Liver (tissue), 9 donors: ENCODE data around the gene DENND1C. TPM values are rescaled to one million over a fixed set of nuclear protein-coding genes. Genes with fewer than 3 reads are reported as not detected.

ENCODE experiments used
- DNase-seq: peaks from one replicate; pipeline ENCODE4 v3.0.0-alpha.2; 2017; ENCODE audit warnings: low spot score
- H3K27ac ChIP-seq, 2 donors: one replicate each; pipeline ENCODE4 v1.7.0; 2013; ENCODE audit warnings: inconsistent platforms in 2 of 2, low read length in 2 of 2, control low read depth in 1 of 2, low read depth in 1 of 2, mild to moderate bottlenecking in 1 of 2
- H3K27me3 ChIP-seq, 4 donors: one replicate each; pipeline versions ENCODE4 v1.6.1 to v1.7.0; 2013; ENCODE audit warnings: low read length in 3 of 4, inconsistent platforms in 1 of 4, mild to moderate bottlenecking in 1 of 4, moderate library complexity in 1 of 4; ENCODE audit not compliant: control insufficient read depth in 4 of 4, insufficient read depth in 4 of 4
- H3K36me3 ChIP-seq, 4 donors: one replicate each; pipeline versions ENCODE4 v1.6.1 to v1.7.0; 2013; ENCODE audit warnings: low read length in 3 of 4, mild to moderate bottlenecking in 3 of 4, low read depth in 1 of 4, moderate library complexity in 1 of 4; ENCODE audit not compliant: control insufficient read depth in 4 of 4, insufficient read depth in 3 of 4
- H3K4me1 ChIP-seq, 4 donors: one replicate each; pipeline versions ENCODE4 v1.6.1 to v1.7.0; 2013; ENCODE audit warnings: low read length in 3 of 4, mild to moderate bottlenecking in 3 of 4, moderate library complexity in 1 of 4; ENCODE audit not compliant: control insufficient read depth in 4 of 4, insufficient read depth in 4 of 4
- H3K4me3 ChIP-seq, 3 donors: one replicate each; pipeline versions ENCODE4 v1.6.1 to v1.7.0; 2013; ENCODE audit warnings: low read length in 3 of 3, control low read depth in 1 of 3, low read depth in 1 of 3, mild to moderate bottlenecking in 1 of 3
- H3K9ac ChIP-seq, 2 donors: one replicate each; pipeline ENCODE4 v1.7.0; 2013; ENCODE audit warnings: low read length in 2 of 2, mild to moderate bottlenecking in 2 of 2, moderate library complexity in 2 of 2, control low read depth in 1 of 2, low read depth in 1 of 2
- H3K9me3 ChIP-seq, 4 donors: one replicate each; pipeline versions ENCODE4 v1.6.1 to v1.7.0; 2013; ENCODE audit warnings: low read length in 3 of 4; ENCODE audit not compliant: control insufficient read depth in 4 of 4
- EGR1 ChIP-seq, 2 donors: IDR thresholded peaks; 2 replicates each; pipeline ENCODE4 v1.6.1; 2016 to 2018; ENCODE audit warnings: antibody characterized with exemption in 2 of 2, low read depth in 2 of 2
- FOXA1 ChIP-seq: IDR thresholded peaks from 2 replicates; pipeline ENCODE4 v1.6.1; 2016; ENCODE audit warnings: antibody characterized with exemption
- FOXA2 ChIP-seq: IDR thresholded peaks from 2 replicates; pipeline ENCODE4 v1.6.1; 2016; ENCODE audit warnings: antibody characterized with exemption
- GABPA ChIP-seq, 2 donors: IDR thresholded peaks in 1 of 2; conservative IDR thresholded peaks in 1 of 2; 2 replicates each; pipeline ENCODE4 v1.6.1; 2016; ENCODE audit warnings: antibody characterized with exemption in 2 of 2, mild to moderate bottlenecking in 1 of 2, moderate library complexity in 1 of 2
- HNF4A ChIP-seq, 2 donors: conservative IDR thresholded peaks; 2 replicates each; pipeline ENCODE4 v1.6.1; 2016; ENCODE audit warnings: antibody characterized with exemption in 2 of 2, mild to moderate bottlenecking in 2 of 2
- HNF4G ChIP-seq: IDR thresholded peaks from 2 replicates; pipeline ENCODE4 v1.6.1; 2016; ENCODE audit warnings: antibody characterized with exemption
- JUND ChIP-seq, 2 donors: IDR thresholded peaks; 2 replicates each; pipeline ENCODE4 v1.6.1; 2016; ENCODE audit warnings: antibody characterized with exemption in 2 of 2
- NR2F2 ChIP-seq: IDR thresholded peaks from 2 replicates; pipeline ENCODE4 v1.6.1; 2016; ENCODE audit warnings: antibody characterized with exemption
- RAD21 ChIP-seq, 2 donors: IDR thresholded peaks; 2 replicates each; pipeline ENCODE4 v1.6.1; 2016; ENCODE audit warnings: antibody characterized with exemption in 2 of 2, mild to moderate bottlenecking in 2 of 2
- REST ChIP-seq: IDR thresholded peaks from 2 replicates; pipeline ENCODE4 v1.6.1; 2016; ENCODE audit warnings: antibody characterized with exemption, mild to moderate bottlenecking
- RXRA ChIP-seq, 2 donors: IDR thresholded peaks; 2 replicates each; pipeline ENCODE4 v1.6.1; 2017 to 2018; ENCODE audit warnings: antibody characterized with exemption in 2 of 2, mild to moderate bottlenecking in 1 of 2
- SP1 ChIP-seq: IDR thresholded peaks from 2 replicates; pipeline ENCODE4 v1.6.1; 2018; ENCODE audit warnings: antibody characterized with exemption, mild to moderate bottlenecking
- TAF1 ChIP-seq: conservative IDR thresholded peaks from 2 replicates; pipeline ENCODE4 v1.6.1; 2016; ENCODE audit warnings: antibody characterized with exemption, mild to moderate bottlenecking
- YY1 ChIP-seq: IDR thresholded peaks from 2 replicates; pipeline ENCODE4 v1.6.1; 2016; ENCODE audit warnings: antibody characterized with exemption, mild to moderate bottlenecking
- ZBTB33 ChIP-seq: IDR thresholded peaks from 2 replicates; pipeline ENCODE4 v1.6.1; 2016; ENCODE audit warnings: antibody characterized with exemption
- WGBS: extraction: QIAGEN DNeasy Blood & Tissue Kit; methylation state at CpG from one replicate; pipeline ENCODE4 v1.1.7; 2013; 5-methylcytosine and 5-hydroxymethylcytosine counted together
- polyA plus RNA-seq, 2 donors: library from polyadenylated mRNA; stranded (reverse) in 1 of 2; unstranded in 1 of 2; fragments of 200-250 nt in 1 of 2; fragments of >200 nt in 1 of 2; fragmentation: Nextera tagmentation in 1 of 2; extraction: Ambion mirVana in 1 of 2; gene quantifications; one replicate each; pipeline versions ENCODE4 v1.2.1 to v1.2.3, GENCODE V29; 2013 to 2015
- total RNA-seq, 2 donors: library from RNA; depleted of rRNA; stranded (reverse); fragments of >200 nt; gene quantifications; one replicate each; pipeline ENCODE4 v1.2.3, GENCODE V29; 2014
- TF ChIP-seq, protein P1 (sequence below): IDR thresholded peaks from 2 replicates; pipeline ENCODE4 v1.6.1; 2016; ENCODE audit warnings: antibody characterized with exemption
- TF ChIP-seq, protein P2 (sequence below): IDR thresholded peaks from 2 replicates; pipeline ENCODE4 v1.6.1; 2016; ENCODE audit warnings: antibody characterized with exemption
- TF ChIP-seq, protein P3 (sequence below): fragments of 150-350 bp; IDR thresholded peaks from 2 replicates; pipeline ENCODE4 v1.5.1; 2017; ENCODE audit warnings: improper control_type of control experiment, low read depth, low read length; ENCODE audit not compliant: missing input control
- donor health status: healthy.
- donor health status: healthy.
- donor health status: healthy.
- donor health status: healthy.
- donor health status: healthy.

The DENND1C gene
- total and polyA plus RNA-seq, 4 donors = 0.99 to 1.5 (median 1.2) TPM

- Histone ChIP-seq H3K9ac (no peak overlapping the region), H3K36me3 (no peaks in the 10 kb centered on the region), H3K4me1 (peaks cover 0 to 3% (median 0%) of the 10 kb centered on the region in 4 donors)
Observed at GRCh38 chr19:6484831-6485230, 3.2 kb upstream of the DENND1C start.

DNA sequence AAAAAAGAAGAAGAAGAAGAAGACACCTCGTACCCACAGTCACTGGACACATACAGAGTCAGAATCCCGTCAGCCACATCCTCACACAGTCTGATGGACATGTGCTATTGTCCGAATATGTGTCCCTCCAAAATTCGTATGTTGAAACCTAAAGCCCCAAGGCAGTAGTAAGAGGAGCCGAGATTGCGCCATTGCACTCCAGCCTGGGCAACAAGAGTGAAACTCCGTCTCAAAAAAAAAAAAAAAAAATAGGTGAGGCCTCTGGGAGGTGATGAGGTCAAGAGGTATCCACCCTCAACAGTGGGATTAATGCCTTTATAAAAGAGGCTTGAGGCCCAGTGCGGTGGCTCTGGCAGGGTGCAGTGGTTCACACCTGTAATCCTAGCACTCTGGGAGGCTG is 2.6 kb upstream of the DENND1C start:
- DNase-seq = no peak
- no peak overlapping the region for H3K9ac ChIP-seq
- 92% methylated on average over 8 of the region's 8 CpGs for WGBS

More at GRCh38 chr19:6484831-6485230, 3.2 kb upstream of the DENND1C start:
- Histone ChIP-seq H3K4me3 (no peak overlapping the region), H3K27me3 (no peaks in the 10 kb centered on the region), H3K27ac (no peak overlapping the region), H3K9me3 (no peaks in the 10 kb centered on the region)
- WGBS = 91% methylated on average over 7 of the region's 7 CpGs
- no peak for DNase-seq
- TF ChIP-seq FOXA2 = no peak
- no peak for TF ChIP-seq FOXA1
- TF ChIP-seq, protein P1, sequence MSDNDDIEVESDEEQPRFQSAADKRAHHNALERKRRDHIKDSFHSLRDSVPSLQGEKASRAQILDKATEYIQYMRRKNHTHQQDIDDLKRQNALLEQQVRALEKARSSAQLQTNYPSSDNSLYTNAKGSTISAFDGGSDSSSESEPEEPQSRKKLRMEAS = no peak
- no peak for TF ChIP-seq YY1
- no peak for TF ChIP-seq REST
- TF ChIP-seq, protein P2, sequence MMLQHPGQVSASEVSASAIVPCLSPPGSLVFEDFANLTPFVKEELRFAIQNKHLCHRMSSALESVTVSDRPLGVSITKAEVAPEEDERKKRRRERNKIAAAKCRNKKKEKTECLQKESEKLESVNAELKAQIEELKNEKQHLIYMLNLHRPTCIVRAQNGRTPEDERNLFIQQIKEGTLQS = no peak
- no peak for TF ChIP-seq ZBTB33
- TF ChIP-seq RAD21 (IDR thresholded peaks at IDR 0.05) = no peak
- no peak for TF ChIP-seq SP1
- TF ChIP-seq HNF4G = no peak
- TF ChIP-seq TAF1 = no peak
- TF ChIP-seq GABPA (IDR thresholded peaks at IDR 0.05 in 1 of 2, conservative IDR thresholded peaks at IDR 0.05 in 1 of 2) = no peak
- TF ChIP-seq EGR1 (IDR thresholded peaks at IDR 0.05; ENCODE audit: low read depth in 2 of 2) = no peak
- TF ChIP-seq RXRA (IDR thresholded peaks at IDR 0.05) = no peak
- no peak for TF ChIP-seq JUND (IDR thresholded peaks at IDR 0.05)
- no peak for TF ChIP-seq NR2F2

More for the DNA sequence above, 2.6 kb upstream of the DENND1C start:
- TF ChIP-seq HNF4A (conservative IDR thresholded peaks at IDR 0.05) (no peak), TAF1 (no peak), YY1 (no peak), FOXA1 (no peak), NR2F2 (no peak), JUND (IDR thresholded peaks at IDR 0.05) (no peak)
- TF ChIP-seq, protein P3, sequence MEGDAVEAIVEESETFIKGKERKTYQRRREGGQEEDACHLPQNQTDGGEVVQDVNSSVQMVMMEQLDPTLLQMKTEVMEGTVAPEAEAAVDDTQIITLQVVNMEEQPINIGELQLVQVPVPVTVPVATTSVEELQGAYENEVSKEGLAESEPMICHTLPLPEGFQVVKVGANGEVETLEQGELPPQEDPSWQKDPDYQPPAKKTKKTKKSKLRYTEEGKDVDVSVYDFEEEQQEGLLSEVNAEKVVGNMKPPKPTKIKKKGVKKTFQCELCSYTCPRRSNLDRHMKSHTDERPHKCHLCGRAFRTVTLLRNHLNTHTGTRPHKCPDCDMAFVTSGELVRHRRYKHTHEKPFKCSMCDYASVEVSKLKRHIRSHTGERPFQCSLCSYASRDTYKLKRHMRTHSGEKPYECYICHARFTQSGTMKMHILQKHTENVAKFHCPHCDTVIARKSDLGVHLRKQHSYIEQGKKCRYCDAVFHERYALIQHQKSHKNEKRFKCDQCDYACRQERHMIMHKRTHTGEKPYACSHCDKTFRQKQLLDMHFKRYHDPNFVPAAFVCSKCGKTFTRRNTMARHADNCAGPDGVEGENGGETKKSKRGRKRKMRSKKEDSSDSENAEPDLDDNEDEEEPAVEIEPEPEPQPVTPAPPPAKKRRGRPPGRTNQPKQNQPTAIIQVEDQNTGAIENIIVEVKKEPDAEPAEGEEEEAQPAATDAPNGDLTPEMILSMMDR = no peak
- H3K36me3 ChIP-seq = no peaks in the 10 kb centered on the region
- no peaks in the 10 kb centered on the region for H3K9me3 ChIP-seq
- H3K4me1 ChIP-seq = peaks cover 0 to 3% (median 0%) of the 10 kb centered on the region in 4 donors
- no peak overlapping the region for H3K4me3 ChIP-seq
- H3K27me3 ChIP-seq = no peaks in the 10 kb centered on the region
- no peak overlapping the region for H3K27ac ChIP-seq
